H1 (cell line): ENCODE data around the gene PDE4B. TPM values are rescaled to one million over a fixed set of nuclear protein-coding genes. Genes with fewer than 3 reads are reported as not detected.
A peak's percentile ranks its signal among the peaks of the same experiment; 100 is the strongest.

ENCODE experiments used
- CTCF ChIA-PET: fragments of 300-600 bp; sonication (Branson Sonifier 250); formaldehyde crosslinking; loops from one replicate; lab custom pipeline; 2021; ENCODE audit not compliant: partially characterized antibody; lab: Charles Lee
- POLR2A ChIA-PET: fragments of 300-600 bp; sonication (Branson Sonifier 250); formaldehyde crosslinking; loops from one replicate; lab custom pipeline; 2021; ENCODE audit warnings: inconsistent platforms; ENCODE audit not compliant: partially characterized antibody; lab: Charles Lee
- DNase-seq, 2 experiments: peaks; one replicate each; pipeline versions ENCODE4 v3.0.0 to v3.0.0-alpha.2; 2010 to 2022; ENCODE audit warnings: low spot score in 2 of 2, low read depth in 1 of 2, mixed read lengths in 1 of 2
- FAIRE-seq: peaks from 2 replicates; lab custom pipeline; 2011; peaks lifted over from hg19 to GRCh38; lab: Jason Lieb, UNC
- H2AFZ ChIP-seq: 2 replicates; pipeline ENCODE4 v1.8.1; 2012; ENCODE audit warnings: low read length, inconsistent platforms
- H2AK5ac ChIP-seq: 2 replicates; pipeline ENCODE4 v1.6.1; 2013; ENCODE audit warnings: low read depth, low read length
- H2BK120ac ChIP-seq: replicated peaks from 2 replicates; pipeline ENCODE3; 2013; ENCODE audit warnings: low read depth, low read length, inconsistent platforms
- H2BK12ac ChIP-seq: 2 replicates; pipeline ENCODE4 v1.6.1; 2013; ENCODE audit warnings: low read depth, low read length
- H2BK15ac ChIP-seq: 2 replicates; pipeline ENCODE4 v1.6.1; 2013; ENCODE audit warnings: low read length
- H2BK20ac ChIP-seq: 2 replicates; pipeline ENCODE4 v1.6.1; 2013; ENCODE audit warnings: low read length
- H2BK5ac ChIP-seq: 2 replicates; pipeline ENCODE4 v1.6.1; 2013; ENCODE audit warnings: low read depth, low read length
- H3K14ac ChIP-seq: 2 replicates; pipeline ENCODE4 v1.6.1; 2013; ENCODE audit warnings: inconsistent platforms; ENCODE audit not compliant: insufficient read length
- H3K18ac ChIP-seq: 2 replicates; pipeline ENCODE4 v1.6.1; 2013; ENCODE audit warnings: low read length; ENCODE audit errors: extremely low read depth
- H3K23ac ChIP-seq: 2 replicates; pipeline ENCODE4 v1.6.1; 2013; ENCODE audit warnings: inconsistent platforms; ENCODE audit not compliant: insufficient read length
- H3K23me2 ChIP-seq: 2 replicates; pipeline ENCODE4 v1.6.1; 2013; ENCODE audit warnings: low read depth, low read length
- H3K27ac ChIP-seq: 2 replicates; pipeline ENCODE4 v1.6.1; 2011; ENCODE audit warnings: low read depth, low read length, inconsistent platforms
- H3K27me3 ChIP-seq, 4 experiments: replicated peaks in 1 of 4; 1 replicate in 1 of 4; 2 replicates in 3 of 4; pipeline versions ENCODE4 v1.6.1 to v1.8.1; 2011 to 2013; ENCODE audit warnings: low read length in 3 of 4, mild to moderate bottlenecking in 3 of 4, inconsistent platforms in 2 of 4, mixed read lengths in 2 of 4, moderate library complexity in 1 of 4; ENCODE audit not compliant: control insufficient read depth in 3 of 4, insufficient read depth in 3 of 4; ENCODE audit errors: extremely low read depth in 1 of 4
- H3K36me3 ChIP-seq, 4 experiments: 2 replicates each; pipeline versions ENCODE4 v1.6.1 to v1.8.1; 2011 to 2013; ENCODE audit warnings: mild to moderate bottlenecking in 4 of 4, low read length in 3 of 4, moderate library complexity in 2 of 4, control low read depth in 1 of 4, inconsistent platforms in 1 of 4; ENCODE audit not compliant: insufficient read depth in 4 of 4, control insufficient read depth in 2 of 4
- H3K4ac ChIP-seq: replicated peaks from 2 replicates; pipeline ENCODE3; 2013; ENCODE audit warnings: low read length, low read depth, mixed read lengths, inconsistent platforms; ENCODE audit not compliant: insufficient read length
- H3K4me1 ChIP-seq, 4 experiments: replicated peaks in 1 of 4; 1 replicate in 1 of 4; 2 replicates in 3 of 4; pipeline versions ENCODE4 v1.6.1 to v1.8.1; 2011 to 2013; ENCODE audit warnings: low read length in 3 of 4, inconsistent platforms in 2 of 4, mixed read lengths in 1 of 4; ENCODE audit not compliant: insufficient read depth in 4 of 4, control insufficient read depth in 3 of 4
- H3K4me2 ChIP-seq, 2 experiments: 2 replicates each; pipeline versions ENCODE4 v1.6.1 to v1.8.1; 2011 to 2013; ENCODE audit warnings: low read depth in 2 of 2, low read length in 2 of 2, control low read depth in 1 of 2, inconsistent platforms in 1 of 2, mild to moderate bottlenecking in 1 of 2; ENCODE audit not compliant: insufficient read depth in 1 of 2
- H3K4me3 ChIP-seq, 4 experiments: fragments of 200-600, 300-600 bp in 1 of 4; sonication (generic), shearing (Covaris generic), sonication (Bioruptor Twin) in 1 of 4; 2 replicates each; pipeline versions ENCODE4 v1.5.1 to v1.8.1; 2011 to 2016; ENCODE audit warnings: low read length in 4 of 4, low read depth in 3 of 4, control low read depth in 2 of 4, inconsistent platforms in 2 of 4, mild to moderate bottlenecking in 2 of 4, mixed read lengths in 1 of 4, moderate library complexity in 1 of 4; ENCODE audit not compliant: insufficient read depth in 2 of 4; ENCODE audit errors: extremely low read depth in 1 of 4
- H3K56ac ChIP-seq: replicated peaks from 2 replicates; pipeline ENCODE3; 2013; ENCODE audit warnings: low read depth, mild to moderate bottlenecking, mixed read lengths, low read length, inconsistent platforms; ENCODE audit not compliant: insufficient read length
- H3K79me1 ChIP-seq: 2 replicates; pipeline ENCODE4 v1.6.1; 2013; ENCODE audit warnings: low read depth, low read length, control low read depth
- H3K79me2 ChIP-seq, 2 experiments: 2 replicates each; pipeline versions ENCODE4 v1.6.1 to v1.8.1; 2012 to 2013; ENCODE audit warnings: low read length in 2 of 2, mild to moderate bottlenecking in 2 of 2, inconsistent platforms in 1 of 2; ENCODE audit not compliant: insufficient read depth in 2 of 2, control insufficient read depth in 1 of 2
- H3K9ac ChIP-seq, 4 experiments: replicated peaks in 1 of 4; 1 replicate in 1 of 4; 2 replicates in 3 of 4; pipeline versions ENCODE4 v1.6.1 to v1.8.1; 2011 to 2013; ENCODE audit warnings: low read depth in 3 of 4, low read length in 3 of 4, control low read depth in 2 of 4, mild to moderate bottlenecking in 2 of 4, moderate library complexity in 2 of 4, inconsistent platforms in 1 of 4; ENCODE audit errors: extremely low read depth in 1 of 4
- H3K9me3 ChIP-seq, 2 experiments: 2 replicates each; pipeline versions ENCODE4 v1.6.1 to v1.8.1; 2012 to 2013; ENCODE audit warnings: mild to moderate bottlenecking in 2 of 2, moderate library complexity in 2 of 2, control low read depth in 1 of 2, inconsistent platforms in 1 of 2, low read depth in 1 of 2, low read length in 1 of 2, mixed read lengths in 1 of 2; ENCODE audit not compliant: insufficient read depth in 2 of 2
- H4K20me1 ChIP-seq, 2 experiments: replicated peaks in 1 of 2; 2 replicates each; pipeline versions ENCODE3 to v1.8.1; 2011 to 2013; ENCODE audit warnings: inconsistent platforms in 2 of 2, low read length in 2 of 2, mild to moderate bottlenecking in 1 of 2; ENCODE audit not compliant: insufficient read depth in 2 of 2, control insufficient read depth in 1 of 2
- H4K5ac ChIP-seq: 2 replicates; pipeline ENCODE4 v1.6.1; 2013; ENCODE audit warnings: low read length, low read depth, mixed read lengths, inconsistent platforms; ENCODE audit not compliant: insufficient read length
- H4K8ac ChIP-seq: 2 replicates; pipeline ENCODE4 v1.8.0; 2013; ENCODE audit warnings: mild to moderate bottlenecking, moderate library complexity, low read length, inconsistent platforms; ENCODE audit not compliant: insufficient read depth; ENCODE audit errors: extremely low read depth
- H4K91ac ChIP-seq: replicated peaks from 2 replicates; pipeline ENCODE3; 2013; ENCODE audit warnings: low read length, mixed read lengths, inconsistent platforms; ENCODE audit not compliant: insufficient read length
- MAX ChIP-seq: IDR thresholded peaks from 2 replicates; pipeline ENCODE4 v1.6.1; 2012; ENCODE audit warnings: inconsistent platforms
- SIRT6 ChIP-seq: IDR thresholded peaks from one replicate; pipeline ENCODE4 v1.7.1; 2012; ENCODE audit warnings: low read length, inconsistent platforms
- TAF1 ChIP-seq: IDR thresholded peaks from 2 replicates; pipeline ENCODE4 v1.6.1; 2011; ENCODE audit warnings: mild to moderate bottlenecking, low read depth, low read length
- WGBS, 2 experiments: shearing (Covaris generic) in 1 of 2; methylation state at CpG; one replicate each; pipeline versions ENCODE4 v1.1.6 to v1.1.7; 2013 to 2015; ENCODE audit warnings: low lambda C conversion rate in 2 of 2, mixed read lengths in 2 of 2, inconsistent platforms in 1 of 2, low coverage in 1 of 2, missing lambda C conversion rate in 1 of 2; ENCODE audit not compliant: insufficient replicate concordance in 2 of 2, insufficient coverage in 1 of 2, insufficient read length in 1 of 2; ENCODE audit errors: extremely low coverage in 1 of 2, missing lambda C conversion rate in 1 of 2; 5-methylcytosine and 5-hydroxymethylcytosine counted together
- polyA plus RNA-seq, 7 experiments: library from polyadenylated mRNA; depleted of rRNA in 3 of 7; stranded (reverse) in 5 of 7; unstranded in 2 of 7; fragments of >200 nt in 5 of 7; fragments of 200-250 nt in 2 of 7; gene quantifications; 1 replicate in 5 of 7; 2 replicates in 1 of 7; 4 replicates in 1 of 7; pipeline versions ENCODE4 v1.2.1 to v1.2.3, GENCODE V29; 2011 to 2013; ENCODE audit warnings: missing spikeins in 2 of 7, mixed read lengths in 2 of 7
- total RNA-seq: library from RNA; stranded (reverse); fragmentation: NEBNext Ultra II Directional; extraction: Animal tissue kit (Norgen Biotek cat#: 25700); gene quantifications from 2 replicates; pipeline ENCODE4 v1.2.1, GENCODE V29; 2021

PDE4B gene
- total and polyA plus RNA-seq, 2 of the 8 experiments (the other 6 are each of a cell fraction or from before 2014, with no cell fraction given): 5.0 to 15.1 TPM

GRCh38 chr1:66335859-66336640, 543.4 kb downstream of the PDE4B start:
- Histone ChIP-seq H3K4me3 (no peak overlapping the region; a peak in 1 of 8 replicates), H3K4ac (no peak overlapping the region), H3K4me2 (peak overlapping the region; percentile 2 to 88; a peak in 2 of 4 replicates), H2BK5ac (no peak overlapping the region), H3K27ac (no peak overlapping the region; the same call in 1 of the 2 replicates), H2BK15ac (no peak overlapping the region; the same call in 1 of the 2 replicates), H3K23me2 (peaks cover 3% of the 10 kb centered on the region; the same call in 1 of the 2 replicates), H2BK120ac (no peak overlapping the region), H4K20me1 (no peaks in the 10 kb centered on the region), H3K56ac (no peak overlapping the region), H3K18ac (no peak overlapping the region), H3K14ac (no peak overlapping the region), H3K79me1 (no peaks in the 10 kb centered on the region; the same call in 1 of the 2 replicates), H3K4me1 (peaks cover 2 to 25% (median 13%) of the 10 kb centered on the region in 4 experiments; a peak in 5 of 7 replicates), H2BK20ac (no peak overlapping the region), H3K9ac (peak overlapping the region in 1 of 4 experiments; percentile 13; a peak in 1 of 7 replicates), H2AFZ (peak overlapping the region; percentile 89; the same call in 1 of the 2 replicates), H4K5ac (no peak overlapping the region)
- POLR2A ChIA-PET: no interaction called here
- TF ChIP-seq MAX (peak; percentile 34; the same call in 1 of the 2 replicates), SIRT6 (no peak), TAF1 (no peak)
- TF ChIP-seq, all 59 proteins: peak for 1
- CTCF ChIA-PET: interaction anchor here (0.8 to 1.2 kb wide), 3 partner anchors 11 to 14 kb away, joined by 3 read pairs; no protein-coding TSS in a partner anchor
- H3K23ac ChIP-seq: no peak overlapping the region
- no peak for FAIRE-seq
- no peaks in the 10 kb centered on the region; a peak in 1 of 7 replicates for H3K27me3 ChIP-seq
- H3K79me2 ChIP-seq: peaks cover 0 to 49% of the 10 kb centered on the region in 2 experiments; a peak in 3 of 4 replicates
- H3K9me3 ChIP-seq: no peaks in the 10 kb centered on the region
- H2BK12ac ChIP-seq: no peak overlapping the region
- DNase-seq: no peak
- no peak overlapping the region for H4K8ac ChIP-seq
- no peak overlapping the region for H4K91ac ChIP-seq
- H2AK5ac ChIP-seq: no peak overlapping the region
- H3K36me3 ChIP-seq: no peaks in the 10 kb centered on the region
- WGBS, 2 experiments: 52% methylated on average over 10 of the region's 10 CpGs; no CpG with 5 or more reads in 1 of the 2 experiments
